ENCODE measurements around the gene TTLL6. TPM values are rescaled to one million over a fixed set of nuclear protein-coding genes. Genes with fewer than 3 reads are reported as not detected.

Gene TTLL6
- total and polyA plus RNA-seq, 2 of the 4 experiments (the other 2 are of a cell fraction): not detected

GRCh38 chr17:48830840-48831548 is 14.0 kb upstream of the TTLL6 start, which contains the start of gene CALCOCO2 (continued):
- TF ChIP-seq RAD21 (IDR thresholded peaks at IDR 0.05; ENCODE audit: low read length): no peak
- no peak for TF ChIP-seq BHLHE40 (IDR thresholded peaks at IDR 0.05; ENCODE audit: low read depth, low read length)

- CTCF ChIA-PET: interaction anchor here (0.6 kb wide), 1 partner anchor 56 kb away, joined by 7 read pairs; no protein-coding TSS in a partner anchor
- no CpG with 5 or more reads among the region's 11 CpGs for WGBS, 2 experiments (ENCODE audit: extremely low coverage in 2 of 2, insufficient read length in 1 of 2)
- Histone ChIP-seq H2AK9ac (replicated peaks; ENCODE audit: low read depth, low read length, poor library complexity) (no peak overlapping the region), H2AK5ac (ENCODE audit: low read depth, low read length) (no peak overlapping the region), H3K4me1 (ENCODE audit: control insufficient read depth, insufficient read depth, low read length) (no peaks in the 10 kb centered on the region), H3K27ac (ENCODE audit: insufficient read depth, low read length) (no peak overlapping the region), H4K20me1 (ENCODE audit: insufficient read depth, low read length) (no peaks in the 10 kb centered on the region), H3K9me3 (ENCODE audit: control insufficient read depth, insufficient read depth, low read length) (no peaks in the 10 kb centered on the region), H4K91ac (ENCODE audit: insufficient read depth, low read depth, low read length) (no peak overlapping the region), H3K56ac (ENCODE audit: extremely low read depth, insufficient read depth, low read length) (no peak overlapping the region), H2BK20ac (ENCODE audit: low read depth, low read length) (no peak overlapping the region), H3K79me1 (ENCODE audit: low read depth in 1 of 2, low read length in 2 of 2) (0 out of 4 replicates have a peak, but pooled peaks cover 0 to 4% of the 10 kb centered on the region in 2 experiments), H3K14ac (replicated peaks; ENCODE audit: low read depth, low read length) (no peak overlapping the region), H3K4ac (ENCODE audit: low read depth, low read length) (no peak overlapping the region), H3K27me3 (ENCODE audit: control insufficient read depth, insufficient read depth, low read length) (no peaks in the 10 kb centered on the region; the same call in 1 of the 2 replicates), H4K8ac (ENCODE audit: low read depth in 2 of 2, low read length in 2 of 2) (no peak overlapping the region), H3K4me2 (ENCODE audit: low read depth, low read length) (no peak overlapping the region), H3K4me3 (ENCODE audit: insufficient read depth, low read depth, low read length) (no peak overlapping the region), H2BK15ac (ENCODE audit: low read depth, low read length) (no peak overlapping the region), H2AFZ (replicated peaks; ENCODE audit: low read length, poor library complexity) (no peak overlapping the region), H3K36me3 (ENCODE audit: control insufficient read depth, insufficient read depth, low read length) (no peaks in the 10 kb centered on the region), H4K5ac (ENCODE audit: low read depth, low read length) (no peak overlapping the region), H3K23ac (ENCODE audit: low read depth, low read length) (no peak overlapping the region), H3K9me1 (ENCODE audit: insufficient read depth, low read length) (no peaks in the 10 kb centered on the region), H2BK5ac (ENCODE audit: low read depth, low read length, poor library complexity, severe bottlenecking) (no peak overlapping the region), H3K18ac (ENCODE audit: low read depth, low read length) (no peak overlapping the region), H2BK120ac (ENCODE audit: low read depth, low read length) (no peak overlapping the region), H3K9ac (ENCODE audit: low read depth, low read length) (no peak overlapping the region)
- dilution Hi-C loops (cut with HindIII; ENCODE audit: low sequenced_read_pairs, unreplicated experiment) (no loop called here), in situ Hi-C loops (cut with MboI; ENCODE audit: low sequenced_read_pairs) (no loop called here), intact Hi-C loops (cut with micrococcal nuclease) (no loop called here)
- no TSS peak for BruUV-seq (replicated peaks)
- peak; percentile 44 for DNase-seq
- TF ChIP-seq MAFK (IDR thresholded peaks at IDR 0.05; ENCODE audit: low read depth, low read length) (no peak), ELK1 (IDR thresholded peaks at IDR 0.05; ENCODE audit: borderline replicate concordance, low read depth, low read length) (no peak), SMC3 (IDR thresholded peaks at IDR 0.05; ENCODE audit: low read depth, low read length) (no peak), POLR2A (IDR thresholded peaks at IDR 0.05; ENCODE audit: low read depth, low read length) (no peak), RAD21 (IDR thresholded peaks at IDR 0.05; ENCODE audit: low read length) (no peak), RCOR1 (IDR thresholded peaks at IDR 0.05; ENCODE audit: insufficient replicate concordance, low read length) (no peak), BHLHE40 (IDR thresholded peaks at IDR 0.05; ENCODE audit: low read depth, low read length) (no peak), USF2 (IDR thresholded peaks at IDR 0.05; ENCODE audit: low read depth, low read length) (no peak)
- POLR2A ChIA-PET (ENCODE audit: unreplicated experiment): no interaction called here
- no peak for ATAC-seq (ENCODE audit: low read depth)
Measured at GRCh38 chr17:48825446-48826381, 8.7 kb upstream of the TTLL6 start.
